GM12878 (cell line): ENCODE measurements around the gene SORCS2. TPM values are rescaled to one million over a fixed set of nuclear protein-coding genes. Genes with fewer than 3 reads are reported as not detected.

ENCODE experiments used
- TAF1 ChIP-seq: IDR thresholded peaks from 2 replicates; pipeline ENCODE4 v1.6.1; 2011; ENCODE audit warnings: mild to moderate bottlenecking, low read depth, low read length, borderline replicate concordance
- ZNF274 ChIP-seq: IDR thresholded peaks from one replicate; pipeline ENCODE4 v1.8.0; 2011; ENCODE audit not compliant: insufficient read length, insufficient read depth
- polyA plus RNA-seq, 11 experiments: library from polyadenylated mRNA; depleted of rRNA in 4 of 11; unstranded in 6 of 11; stranded (reverse) in 5 of 11; fragments of >200 nt; fragmentation: Nextera tagmentation in 4 of 11; fragmentation: Illumina TruSeq in 1 of 11; extraction: Ambion mirVana in 4 of 11; extraction: Trizol in 1 of 11; gene quantifications; 1 replicate in 1 of 11; 2 replicates in 10 of 11; pipeline versions ENCODE4 v1.2.1 to v1.2.3, GENCODE V29; 2011 to 2016; ENCODE audit warnings: inconsistent platforms in 2 of 11, missing spikeins in 2 of 11, low read depth in 1 of 11
- total RNA-seq, 4 experiments: library from RNA; depleted of rRNA in 3 of 4; stranded (reverse); fragments of >200 nt in 3 of 4; fragmentation: Illumina TruSeq in 1 of 4; extraction: Trizol in 1 of 4; gene quantifications; 2 replicates each; pipeline versions ENCODE4 v1.2.1 to v1.2.3, GENCODE V29; 2013 to 2021
- TF ChIP-seq, protein P1 (sequence below): IDR thresholded peaks from 2 replicates; pipeline ENCODE4 v1.6.1; 2012; ENCODE audit warnings: mild to moderate bottlenecking, low read depth, low read length
- TF ChIP-seq, protein P2 (sequence below): fragments of 450-650 bp; IDR thresholded peaks from 2 replicates; pipeline ENCODE4 v1.6.1; 2017; ENCODE audit warnings: mild to moderate bottlenecking, moderate library complexity

The SORCS2 gene
- total and polyA plus RNA-seq, 10 of the 15 experiments (the other 5 are each of a cell fraction or from before 2014, with no cell fraction given) = 0.01 to 0.15 (median 0.05) TPM; not detected in 5

DNA sequence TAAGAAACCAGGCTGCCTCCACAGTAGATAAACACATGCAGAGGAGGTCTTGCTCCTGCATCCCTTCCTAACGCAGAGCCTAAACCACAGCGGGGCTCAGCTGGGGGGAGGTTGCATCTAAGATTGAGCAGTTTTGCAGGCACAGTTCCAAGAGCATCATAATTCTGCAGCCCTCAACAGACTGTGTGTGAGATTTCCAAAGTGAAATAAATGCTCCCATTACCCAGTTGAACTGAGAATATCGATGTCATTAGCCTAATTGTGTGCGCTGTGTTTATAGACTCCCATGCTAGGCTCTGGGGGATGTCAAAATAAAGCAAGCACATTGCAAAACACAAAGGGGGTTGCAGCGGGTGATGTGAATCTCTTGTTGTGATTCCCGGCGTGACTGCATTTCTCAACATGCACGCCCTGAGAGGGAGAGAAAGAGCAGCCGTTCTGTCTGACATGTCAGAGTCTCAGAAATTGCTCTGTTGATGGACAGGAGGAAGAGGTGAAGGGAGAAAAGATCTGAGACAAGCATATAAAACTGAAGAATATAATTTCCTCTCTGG is 392.3 kb downstream of the SORCS2 start (continued):
- TF ChIP-seq, protein P1, sequence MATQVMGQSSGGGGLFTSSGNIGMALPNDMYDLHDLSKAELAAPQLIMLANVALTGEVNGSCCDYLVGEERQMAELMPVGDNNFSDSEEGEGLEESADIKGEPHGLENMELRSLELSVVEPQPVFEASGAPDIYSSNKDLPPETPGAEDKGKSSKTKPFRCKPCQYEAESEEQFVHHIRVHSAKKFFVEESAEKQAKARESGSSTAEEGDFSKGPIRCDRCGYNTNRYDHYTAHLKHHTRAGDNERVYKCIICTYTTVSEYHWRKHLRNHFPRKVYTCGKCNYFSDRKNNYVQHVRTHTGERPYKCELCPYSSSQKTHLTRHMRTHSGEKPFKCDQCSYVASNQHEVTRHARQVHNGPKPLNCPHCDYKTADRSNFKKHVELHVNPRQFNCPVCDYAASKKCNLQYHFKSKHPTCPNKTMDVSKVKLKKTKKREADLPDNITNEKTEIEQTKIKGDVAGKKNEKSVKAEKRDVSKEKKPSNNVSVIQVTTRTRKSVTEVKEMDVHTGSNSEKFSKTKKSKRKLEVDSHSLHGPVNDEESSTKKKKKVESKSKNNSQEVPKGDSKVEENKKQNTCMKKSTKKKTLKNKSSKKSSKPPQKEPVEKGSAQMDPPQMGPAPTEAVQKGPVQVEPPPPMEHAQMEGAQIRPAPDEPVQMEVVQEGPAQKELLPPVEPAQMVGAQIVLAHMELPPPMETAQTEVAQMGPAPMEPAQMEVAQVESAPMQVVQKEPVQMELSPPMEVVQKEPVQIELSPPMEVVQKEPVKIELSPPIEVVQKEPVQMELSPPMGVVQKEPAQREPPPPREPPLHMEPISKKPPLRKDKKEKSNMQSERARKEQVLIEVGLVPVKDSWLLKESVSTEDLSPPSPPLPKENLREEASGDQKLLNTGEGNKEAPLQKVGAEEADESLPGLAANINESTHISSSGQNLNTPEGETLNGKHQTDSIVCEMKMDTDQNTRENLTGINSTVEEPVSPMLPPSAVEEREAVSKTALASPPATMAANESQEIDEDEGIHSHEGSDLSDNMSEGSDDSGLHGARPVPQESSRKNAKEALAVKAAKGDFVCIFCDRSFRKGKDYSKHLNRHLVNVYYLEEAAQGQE = no peak
- TF ChIP-seq ZNF274 (no peak), TAF1 (no peak)
- TF ChIP-seq, protein P2, sequence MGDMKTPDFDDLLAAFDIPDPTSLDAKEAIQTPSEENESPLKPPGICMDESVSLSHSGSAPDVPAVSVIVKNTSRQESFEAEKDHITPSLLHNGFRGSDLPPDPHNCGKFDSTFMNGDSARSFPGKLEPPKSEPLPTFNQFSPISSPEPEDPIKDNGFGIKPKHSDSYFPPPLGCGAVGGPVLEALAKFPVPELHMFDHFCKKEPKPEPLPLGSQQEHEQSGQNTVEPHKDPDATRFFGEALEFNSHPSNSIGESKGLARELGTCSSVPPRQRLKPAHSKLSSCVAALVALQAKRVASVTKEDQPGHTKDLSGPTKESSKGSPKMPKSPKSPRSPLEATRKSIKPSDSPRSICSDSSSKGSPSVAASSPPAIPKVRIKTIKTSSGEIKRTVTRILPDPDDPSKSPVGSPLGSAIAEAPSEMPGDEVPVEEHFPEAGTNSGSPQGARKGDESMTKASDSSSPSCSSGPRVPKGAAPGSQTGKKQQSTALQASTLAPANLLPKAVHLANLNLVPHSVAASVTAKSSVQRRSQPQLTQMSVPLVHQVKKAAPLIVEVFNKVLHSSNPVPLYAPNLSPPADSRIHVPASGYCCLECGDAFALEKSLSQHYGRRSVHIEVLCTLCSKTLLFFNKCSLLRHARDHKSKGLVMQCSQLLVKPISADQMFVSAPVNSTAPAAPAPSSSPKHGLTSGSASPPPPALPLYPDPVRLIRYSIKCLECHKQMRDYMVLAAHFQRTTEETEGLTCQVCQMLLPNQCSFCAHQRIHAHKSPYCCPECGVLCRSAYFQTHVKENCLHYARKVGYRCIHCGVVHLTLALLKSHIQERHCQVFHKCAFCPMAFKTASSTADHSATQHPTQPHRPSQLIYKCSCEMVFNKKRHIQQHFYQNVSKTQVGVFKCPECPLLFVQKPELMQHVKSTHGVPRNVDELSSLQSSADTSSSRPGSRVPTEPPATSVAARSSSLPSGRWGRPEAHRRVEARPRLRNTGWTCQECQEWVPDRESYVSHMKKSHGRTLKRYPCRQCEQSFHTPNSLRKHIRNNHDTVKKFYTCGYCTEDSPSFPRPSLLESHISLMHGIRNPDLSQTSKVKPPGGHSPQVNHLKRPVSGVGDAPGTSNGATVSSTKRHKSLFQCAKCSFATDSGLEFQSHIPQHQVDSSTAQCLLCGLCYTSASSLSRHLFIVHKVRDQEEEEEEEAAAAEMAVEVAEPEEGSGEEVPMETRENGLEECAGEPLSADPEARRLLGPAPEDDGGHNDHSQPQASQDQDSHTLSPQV = no peak
- TF ChIP-seq, all 136 proteins: peak for 0
